Measurements from ENCODE around the gene CASKIN1.
"Not testable (repeated sequence)": the region's sequence is repeated elsewhere in the genome, so short reads cannot be mapped to it uniquely, and the experiment has no call there.

Gene CASKIN1

GRCh38 chr16:2155091-2155950 is 41.1 kb downstream of the CASKIN1 start, which contains the start of gene TRAF7:
Gene TRAF7 (plus strand): TSS chr16:2155782. CDS start chr16:2163921, 8,139 bp downstream.
- peak; percentile 92 to 94 for DNase-seq

- peak; percentile 25 to 27 for DNase-seq
Measured at GRCh38 chr16:2154533-2155090, 41.8 kb downstream of the CASKIN1 start.

- no peak for DNase-seq
Measured at GRCh38 chr16:2152695-2153506, 43.5 kb downstream of the CASKIN1 start.

- no peak for DNase-seq
Measured at GRCh38 chr16:2151188-2152091, 45.0 kb downstream of the CASKIN1 start.

GRCh38 chr16:2150418-2151187 is 45.8 kb downstream of the CASKIN1 start:
- DNase-seq: no peak

GRCh38 chr16:2149630-2150417 is 46.6 kb downstream of the CASKIN1 start:
- no peak for DNase-seq

- DNase-seq: no peak
Measured at GRCh38 chr16:2148714-2149629, 47.4 kb downstream of the CASKIN1 start.

GRCh38 chr16:2147981-2148671 is 48.3 kb downstream of the CASKIN1 start, which contains the start of gene RAB26:
Gene RAB26 (plus strand): TSS chr16:2148625. CDS start chr16:2148784, 159 bp downstream.
- no peak for DNase-seq

GRCh38 chr16:2147378-2147777 is 49.0 kb downstream of the CASKIN1 start:
- no peak for DNase-seq

GRCh38 chr16:2145843-2146242 is 50.6 kb downstream of the CASKIN1 start:
- DNase-seq: no peak

GRCh38 chr16:2143878-2144485 is 52.4 kb downstream of the CASKIN1 start:
- DNase-seq: no peak

GRCh38 chr16:2142942-2143877 is 53.2 kb downstream of the CASKIN1 start:
- DNase-seq: no peak

- DNase-seq: peak; percentile 96 to 97
Measured at GRCh38 chr16:2135770-2136490, 60.5 kb downstream of the CASKIN1 start, which contains the start of gene PKD1. Gene PKD1 (minus strand): TSS chr16:2135898. CDS start chr16:2135689, 209 bp downstream.

GRCh38 chr16:2135071-2135470 is 61.3 kb downstream of the CASKIN1 start:
- not testable (repeated sequence) for DNase-seq

GRCh38 chr16:2133797-2134196 is 62.6 kb downstream of the CASKIN1 start:
- DNase-seq: not testable (repeated sequence)

- not testable (repeated sequence) for DNase-seq
Measured at GRCh38 chr16:2129890-2130447, 66.4 kb downstream of the CASKIN1 start.
